NCI-H748 (cell line): ENCODE data around the gene MFAP3.
A peak's percentile ranks its signal among the peaks of the same experiment; 100 is the strongest.
"Not testable (repeated sequence)": the region's sequence is repeated elsewhere in the genome, so short reads cannot be mapped to it uniquely, and the experiment has no call there.

Experiments
- DNase-seq: peaks from one replicate; lab custom pipeline; 2025; ENCODE audit not compliant: unreplicated experiment; lab: John Stamatoyannopoulos, UW

MFAP3 gene

DNA sequence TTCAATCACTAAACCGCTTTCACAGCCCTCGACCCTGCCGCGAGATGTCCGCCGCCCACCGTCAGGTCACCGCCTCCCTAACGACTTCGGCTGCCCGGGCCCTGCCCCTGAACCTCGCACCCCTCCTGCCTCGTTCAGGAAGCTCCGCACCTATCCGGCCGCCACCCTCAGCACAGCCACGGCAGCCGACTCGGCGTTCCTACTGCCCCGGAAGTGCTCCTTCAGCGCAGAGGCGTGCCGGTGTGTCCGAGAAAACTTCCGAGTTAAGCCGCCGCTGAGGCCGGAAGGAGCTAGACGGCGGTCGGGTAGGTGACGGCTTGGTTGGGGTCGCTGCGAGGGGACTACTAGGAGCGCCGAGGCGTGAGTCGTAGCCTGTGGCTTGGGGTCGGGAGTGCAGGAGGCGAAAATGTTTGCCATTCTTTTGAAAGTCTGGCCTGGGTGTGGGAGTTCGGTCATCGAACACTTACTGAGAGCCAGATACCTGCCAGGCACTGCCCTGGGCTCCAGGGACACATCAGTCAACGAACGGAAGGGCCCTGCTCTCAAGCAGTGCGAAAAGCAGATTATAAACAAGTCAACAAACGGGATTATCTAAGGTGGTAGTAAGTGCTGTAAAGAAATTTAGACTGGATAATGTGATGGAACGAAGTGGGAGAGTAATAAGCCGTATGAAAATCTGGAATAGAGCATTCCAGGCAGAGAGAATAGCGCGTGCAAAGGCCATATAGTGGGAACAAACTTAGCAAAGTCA, at the start of gene MFAP3, which contains the start of gene FAM114A2:
TSS of gene MFAP3 (plus strand) at position 261 of the 751 bp plus-strand sequence. CDS start 10,756 bp downstream, outside the sequence.
TSS of gene FAM114A2 (minus strand) at position 204 of the 751 bp plus-strand sequence. CDS start 3,957 bp downstream, outside the sequence.
- peak; percentile 91 for DNase-seq

DNA sequence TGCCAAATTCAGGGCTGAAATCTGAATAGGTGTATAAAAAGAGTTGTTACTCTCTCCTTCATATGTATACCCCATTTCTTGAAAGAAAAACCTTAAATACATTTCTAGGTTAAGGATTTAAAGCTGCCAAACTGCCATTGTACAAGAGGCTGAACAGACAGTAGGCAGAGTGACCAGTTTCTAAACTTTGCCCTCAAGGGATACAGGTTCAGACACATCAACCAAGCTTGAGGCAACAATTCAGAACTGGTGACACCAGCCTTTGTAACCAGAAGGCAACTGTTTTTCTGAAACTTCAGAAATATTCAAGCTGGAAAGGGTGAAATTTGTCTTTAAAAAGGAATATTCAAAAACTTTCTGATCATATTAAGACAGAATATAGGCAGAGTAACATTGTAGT, 47.6 kb upstream of the MFAP3 start:
- DNase-seq: no peak

DNA sequence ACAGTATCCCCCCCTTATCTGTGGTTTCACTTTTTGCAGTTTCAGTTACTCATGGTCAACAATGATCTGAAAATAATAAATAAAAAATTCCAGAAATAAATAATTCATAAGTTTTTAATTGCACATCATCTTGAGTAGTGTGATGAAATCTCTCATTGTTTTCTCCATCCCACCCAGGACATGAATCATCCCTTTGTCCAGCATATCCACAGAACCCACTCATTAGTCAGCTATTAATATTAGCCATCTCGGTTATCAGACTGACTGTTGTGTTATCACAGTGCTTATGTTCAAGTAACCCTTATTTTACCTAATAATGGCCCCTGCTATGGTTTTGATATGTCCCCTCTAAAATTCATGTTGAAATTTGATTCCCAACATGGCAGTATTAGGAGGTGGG, 40.8 kb upstream of the MFAP3 start:
- DNase-seq: no peak

DNA sequence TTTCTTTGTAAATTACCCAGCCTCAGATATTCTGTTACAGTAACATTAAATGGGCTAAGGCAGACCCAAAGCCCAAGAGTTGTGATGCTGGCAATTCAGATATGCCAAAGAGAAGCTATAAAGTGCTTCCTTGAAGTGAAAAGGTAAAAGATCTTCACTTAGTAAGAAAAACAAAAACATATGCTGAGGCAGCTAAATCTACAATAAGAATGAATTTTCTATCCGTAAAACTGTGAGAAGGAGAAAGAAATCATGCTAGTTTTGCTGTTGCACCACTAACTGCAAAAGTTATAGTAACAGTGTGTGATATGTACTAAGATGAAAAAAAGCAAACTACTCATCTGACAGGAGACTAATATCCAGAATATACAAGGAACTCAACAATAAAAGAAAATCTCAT, 40.0 kb upstream of the MFAP3 start:
- DNase-seq: no peak

DNA sequence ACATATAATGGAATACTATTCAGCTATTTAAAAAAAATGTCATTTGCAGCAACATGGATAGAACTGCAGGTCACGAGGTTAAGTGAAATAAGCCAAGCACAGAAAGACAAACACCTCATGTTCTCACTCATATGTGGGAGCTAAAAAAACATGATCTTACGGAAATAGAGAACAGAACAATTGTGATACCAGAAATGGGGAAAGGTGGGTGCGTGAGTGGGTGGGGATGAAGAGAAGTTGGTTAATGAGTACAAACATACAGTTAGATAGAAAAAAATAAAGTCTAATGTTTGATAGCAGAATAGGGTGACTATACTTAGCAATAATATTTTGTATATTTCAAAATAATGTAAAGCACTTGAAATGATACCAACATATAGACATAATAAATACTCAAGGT, 38.8 kb upstream of the MFAP3 start:
- DNase-seq: no peak

DNA sequence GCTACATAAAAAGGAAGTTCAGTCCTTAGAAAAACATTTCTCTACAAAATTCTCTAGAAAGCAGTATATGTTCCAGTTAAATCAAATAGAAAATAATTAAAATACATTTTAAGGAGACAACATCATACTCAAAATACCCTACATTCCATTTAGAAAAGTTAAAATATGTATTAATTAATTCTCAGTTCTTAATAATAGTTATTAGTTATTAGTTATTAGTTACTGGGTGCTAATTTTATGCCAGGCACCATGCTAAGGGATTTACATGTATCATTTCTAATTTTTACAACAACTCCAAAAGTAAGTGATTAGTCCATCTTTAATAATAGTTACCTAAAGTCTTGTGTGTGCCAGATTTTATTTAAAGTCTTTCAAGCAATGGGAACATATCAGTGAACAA, 38.1 kb upstream of the MFAP3 start:
- DNase-seq: no peak

DNA sequence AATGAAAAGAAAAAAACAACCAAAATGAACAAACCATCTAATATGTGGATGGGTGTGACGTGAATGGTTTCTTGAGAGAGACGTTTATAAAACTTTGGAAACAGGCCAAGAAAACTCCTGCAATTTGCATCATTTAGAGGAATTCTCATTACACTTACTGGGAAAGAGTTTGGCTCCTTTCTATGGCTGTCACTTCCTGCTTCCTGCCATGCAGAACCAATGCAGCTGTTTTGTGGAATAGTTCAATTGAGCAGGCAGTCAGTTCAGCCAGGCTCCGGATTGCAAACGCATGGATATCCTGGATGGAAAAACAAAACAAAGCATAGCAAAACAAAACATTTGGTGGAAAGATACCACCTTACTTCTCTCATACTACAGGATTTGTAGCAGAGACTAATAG, 36.7 kb upstream of the MFAP3 start:
- DNase-seq: no peak

DNA sequence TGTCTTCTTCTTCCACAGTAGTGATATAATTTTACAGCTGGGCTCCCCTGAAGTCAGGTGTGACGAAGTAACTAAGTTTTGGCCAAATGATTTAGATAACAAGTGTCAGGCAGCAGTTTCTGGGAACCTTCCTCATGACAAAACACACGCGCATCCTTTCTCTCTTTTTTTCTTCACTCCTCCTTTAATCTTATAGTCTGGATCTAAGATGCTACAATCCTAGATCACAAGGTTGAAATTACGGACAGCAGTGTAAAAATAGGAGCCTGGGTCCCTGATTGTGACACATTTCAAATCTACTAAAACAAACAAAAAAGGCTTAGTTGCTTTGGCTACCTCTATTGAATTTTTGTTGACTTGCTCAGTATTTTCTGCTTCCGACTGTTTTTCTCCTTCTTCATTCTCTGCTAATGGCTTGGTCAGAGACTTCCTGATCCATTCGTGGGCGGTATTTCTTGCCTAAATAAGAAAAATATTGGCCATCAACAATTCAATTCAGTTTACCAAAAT, 36.2 kb upstream of the MFAP3 start:
- DNase-seq: no peak

DNA sequence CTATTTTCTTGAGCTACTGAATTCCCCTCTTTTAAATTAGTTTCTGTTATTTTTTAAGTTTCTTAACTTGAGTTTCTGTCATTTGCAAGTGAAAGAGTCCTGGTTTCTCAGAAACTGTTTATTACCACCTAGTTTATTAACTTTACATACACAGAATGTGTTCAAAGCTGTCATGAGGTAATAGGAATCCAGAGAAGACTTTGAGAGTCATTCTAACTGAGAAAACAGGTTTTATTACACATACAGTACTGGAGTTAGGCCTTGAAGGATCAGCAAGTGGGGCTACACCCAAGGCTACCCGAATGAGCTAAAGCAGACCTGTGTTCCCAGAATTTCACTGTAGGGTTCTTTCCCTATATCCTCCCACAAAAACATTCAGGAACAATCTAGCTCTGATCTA, 33.1 kb upstream of the MFAP3 start:
- DNase-seq: no peak

DNA sequence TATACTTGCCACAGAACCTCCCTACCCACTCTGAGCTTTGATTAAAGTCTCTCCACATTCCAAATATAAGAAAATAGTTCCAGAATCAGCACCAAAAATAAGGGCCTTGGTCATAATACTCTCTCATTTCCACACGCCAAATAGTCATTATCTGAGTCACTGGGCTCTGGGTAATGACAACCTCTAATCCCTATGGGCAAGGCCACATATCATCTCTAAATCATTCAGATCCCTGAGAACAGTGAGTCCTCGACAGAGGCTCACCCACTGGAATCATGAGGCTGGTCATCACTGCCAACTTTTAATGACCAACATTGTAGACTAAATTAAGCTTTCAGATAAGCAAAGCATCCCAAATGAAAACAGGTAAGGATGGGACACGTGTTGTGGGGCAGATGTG, 28.1 kb upstream of the MFAP3 start:
- no peak for DNase-seq

DNA sequence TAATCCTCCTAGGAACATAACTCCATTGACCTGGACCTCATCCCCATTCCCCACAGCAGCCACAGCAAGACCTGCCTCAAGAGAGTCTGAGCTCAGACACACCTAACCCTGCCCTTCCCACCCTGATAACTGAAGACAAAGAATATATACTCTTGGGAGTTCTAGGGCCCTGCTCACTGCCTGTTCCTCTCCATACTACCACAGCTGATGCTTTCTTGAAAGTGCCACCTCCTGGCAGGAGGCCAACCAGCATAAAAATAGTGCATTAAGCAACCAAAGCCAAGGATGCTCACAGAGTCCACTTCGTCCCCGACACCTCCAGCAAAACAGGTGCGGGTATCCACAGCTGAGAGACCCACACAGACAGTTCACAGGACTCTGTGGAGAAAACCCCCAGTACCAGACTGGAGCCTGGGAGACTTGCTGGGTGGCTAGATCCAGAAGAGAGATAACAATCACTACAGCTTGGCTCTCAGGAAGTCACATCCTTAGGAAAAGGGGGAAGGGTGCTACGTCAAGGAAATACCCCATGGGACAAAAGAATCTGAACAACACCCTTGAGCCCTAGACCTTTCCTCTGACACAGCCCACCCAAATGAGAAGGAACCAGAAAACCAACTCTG, 23.6 kb upstream of the MFAP3 start:
- no peak for DNase-seq

DNA sequence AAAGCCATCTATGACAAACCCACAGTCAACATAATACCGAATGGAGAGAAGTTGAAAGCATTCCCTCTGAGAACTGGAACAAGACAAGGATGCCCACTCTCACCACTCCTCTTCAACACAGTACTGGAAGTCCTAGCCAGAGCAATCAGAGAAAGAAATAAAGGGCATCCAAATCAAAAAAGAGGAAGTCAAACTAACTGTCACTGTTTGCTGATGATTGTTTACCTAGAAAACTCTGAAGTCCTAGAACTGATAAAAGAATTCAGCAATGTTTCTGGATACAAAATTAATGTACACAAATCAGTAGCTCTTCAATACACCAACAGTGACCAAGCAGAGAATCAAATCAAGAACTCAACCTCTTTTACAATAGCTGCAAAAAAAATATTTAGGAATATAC, 19.8 kb upstream of the MFAP3 start:
- DNase-seq: not testable (repeated sequence)

DNA sequence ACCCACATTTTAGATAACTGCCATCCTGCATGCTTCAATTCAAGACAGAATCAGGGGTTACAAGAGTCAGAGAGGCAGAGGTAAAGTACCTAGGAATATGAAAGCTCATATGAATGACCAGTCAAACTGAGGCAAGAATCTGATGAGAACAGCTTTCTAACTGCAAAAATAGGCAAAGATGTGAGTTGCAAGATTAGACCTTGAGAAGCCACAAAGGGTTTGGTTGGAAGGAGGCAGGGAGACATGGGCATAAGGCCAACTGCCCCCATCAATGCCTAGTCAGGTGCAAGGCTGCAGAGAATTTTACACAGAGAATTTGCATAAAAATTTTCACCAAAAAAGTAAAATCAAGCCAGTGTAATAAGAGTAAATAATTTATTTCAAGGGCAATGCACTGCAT, 12.8 kb upstream of the MFAP3 start:
- DNase-seq: no peak

DNA sequence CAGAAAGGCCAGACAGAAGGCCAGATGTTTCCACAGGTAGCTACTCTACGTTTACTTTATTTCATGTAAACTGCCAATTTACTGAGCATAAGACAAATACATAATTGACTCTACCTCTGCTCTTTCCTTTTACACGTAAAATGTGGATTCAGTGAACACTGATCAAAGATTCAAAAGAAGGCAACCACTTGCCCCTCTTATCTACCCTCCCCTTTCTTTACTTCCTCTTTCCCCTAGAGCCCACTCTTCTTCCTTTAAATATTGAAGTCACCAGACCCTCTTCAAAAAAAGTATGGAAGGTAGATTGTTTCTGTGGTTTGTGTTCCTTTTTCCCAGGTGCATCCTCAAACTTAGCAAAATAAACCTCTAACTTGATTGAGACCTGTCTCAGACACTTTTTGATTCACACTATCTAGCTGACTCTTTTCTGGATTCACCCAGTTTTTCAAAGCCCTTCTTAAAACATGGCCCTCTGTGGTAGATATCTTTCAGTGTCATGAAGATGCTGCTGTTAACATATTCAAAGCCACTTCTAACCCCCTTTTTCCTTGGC, 6.8 kb upstream of the MFAP3 start:
- DNase-seq: no peak

DNA sequence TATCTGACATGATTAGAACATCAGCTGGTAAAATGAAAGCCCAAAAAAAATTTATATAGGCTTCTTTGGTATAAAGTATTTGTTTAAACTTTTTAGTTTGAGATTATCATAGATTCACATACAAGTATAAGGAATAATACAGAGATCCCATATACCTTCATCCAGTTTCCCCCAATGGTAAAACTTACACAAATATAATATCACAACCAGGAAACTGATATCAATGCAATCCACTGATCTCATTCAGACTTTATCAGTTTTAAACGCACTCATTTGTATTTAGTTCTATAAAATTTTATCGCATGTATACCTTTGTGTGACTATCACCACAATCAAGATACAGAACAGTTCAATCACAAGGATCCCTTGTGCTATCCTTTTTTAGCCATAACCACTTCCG, 3.8 kb upstream of the MFAP3 start:
- DNase-seq: no peak

DNA sequence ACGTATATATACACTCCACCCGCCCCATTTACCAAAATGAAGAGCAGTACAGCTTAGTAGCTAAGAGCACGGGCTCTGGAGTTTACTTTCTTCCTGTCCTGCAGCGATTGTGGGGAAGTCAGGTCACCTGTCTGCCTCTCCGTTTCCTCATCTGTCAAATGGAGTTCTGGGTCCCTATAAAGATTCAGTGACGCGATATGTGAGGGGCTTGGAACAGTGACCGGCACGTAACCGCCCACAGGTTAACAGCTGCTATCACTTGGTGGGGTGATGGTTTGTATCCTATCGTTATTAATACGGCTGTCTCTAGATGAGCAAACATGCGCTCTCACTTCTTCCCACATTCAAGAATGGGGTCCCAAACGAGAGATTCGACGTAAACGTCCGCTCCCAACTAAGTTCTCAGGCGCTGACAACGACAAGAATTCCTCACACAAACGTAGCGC, 483 bp upstream of the MFAP3 start:
- peak; percentile 66 for DNase-seq

DNA sequence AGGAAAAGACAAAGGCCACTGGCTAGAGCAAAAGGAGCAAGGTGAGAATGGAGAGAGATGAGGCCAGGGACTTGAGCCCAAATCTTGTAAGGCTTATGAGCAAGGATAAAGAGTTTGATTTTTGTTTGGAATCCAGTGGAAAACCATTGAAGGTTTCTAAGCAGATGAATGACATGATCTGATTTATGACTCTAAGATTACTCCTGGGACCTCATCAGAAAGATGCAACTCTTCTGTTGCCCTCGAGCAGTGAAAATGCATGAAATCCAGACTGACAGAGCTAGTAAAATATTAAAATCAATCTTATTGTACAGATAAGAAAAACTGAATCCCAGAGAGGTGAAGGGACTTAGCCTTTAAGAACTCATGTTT, 677 bp downstream of the MFAP3 start:
- no peak for DNase-seq

DNA sequence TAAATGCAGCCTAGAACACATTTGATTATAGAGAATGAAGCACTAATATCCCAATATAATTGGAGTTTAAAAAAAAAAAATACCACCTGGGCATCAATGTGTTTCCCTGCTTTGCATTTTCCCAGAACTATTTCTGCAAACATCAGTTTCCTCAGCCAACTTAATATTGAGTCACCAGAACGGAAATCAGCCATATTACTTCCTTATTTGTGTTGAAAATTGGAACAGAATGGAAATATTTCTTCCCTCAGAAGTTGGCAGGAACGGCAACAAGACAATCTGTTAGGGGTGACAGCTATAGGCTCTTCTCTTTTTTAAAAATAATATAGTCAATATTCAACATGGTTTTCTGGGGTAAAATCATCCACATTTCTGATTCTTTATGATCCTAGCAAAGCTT, 4.0 kb downstream of the MFAP3 start:
- no peak for DNase-seq

DNA sequence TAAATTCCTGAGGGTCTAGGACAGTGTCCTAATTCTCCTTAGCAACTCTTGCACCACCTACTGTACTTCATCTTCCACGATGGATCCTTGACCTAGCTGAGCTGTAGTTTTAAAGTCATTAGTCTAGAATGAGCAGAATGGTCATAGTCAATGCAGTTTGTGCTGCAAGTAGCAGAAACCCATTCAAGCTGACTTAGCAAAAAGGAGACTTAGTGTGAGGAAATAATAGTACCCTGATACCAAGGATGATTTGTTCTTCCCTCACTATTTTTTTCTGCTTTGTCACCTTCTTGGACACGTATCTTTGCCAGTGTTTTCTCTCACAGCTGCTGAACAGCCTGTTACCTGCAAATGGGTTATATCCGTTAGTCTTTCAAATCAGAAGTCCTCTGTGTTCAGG, 5.3 kb downstream of the MFAP3 start:
- DNase-seq: no peak

DNA sequence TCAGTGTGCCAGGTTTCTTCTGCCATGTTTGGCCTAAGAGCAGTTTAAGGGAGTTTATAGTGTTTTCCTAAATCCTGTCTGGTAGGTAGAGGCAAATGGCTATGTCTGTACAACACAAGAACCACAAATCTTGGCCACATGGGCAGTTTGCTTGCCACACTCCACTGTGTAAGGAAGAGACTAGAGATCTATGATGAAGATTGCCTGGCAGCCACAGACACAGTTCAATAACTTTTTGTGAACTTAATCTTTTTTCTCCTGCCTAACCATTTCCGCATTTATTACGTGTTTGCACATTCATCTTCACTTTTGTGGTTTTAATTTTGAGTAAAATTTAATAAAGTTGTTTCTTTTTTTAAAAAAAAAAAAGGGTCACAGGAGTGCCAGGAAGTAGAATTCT, 5.8 kb downstream of the MFAP3 start:
- no peak for DNase-seq

DNA sequence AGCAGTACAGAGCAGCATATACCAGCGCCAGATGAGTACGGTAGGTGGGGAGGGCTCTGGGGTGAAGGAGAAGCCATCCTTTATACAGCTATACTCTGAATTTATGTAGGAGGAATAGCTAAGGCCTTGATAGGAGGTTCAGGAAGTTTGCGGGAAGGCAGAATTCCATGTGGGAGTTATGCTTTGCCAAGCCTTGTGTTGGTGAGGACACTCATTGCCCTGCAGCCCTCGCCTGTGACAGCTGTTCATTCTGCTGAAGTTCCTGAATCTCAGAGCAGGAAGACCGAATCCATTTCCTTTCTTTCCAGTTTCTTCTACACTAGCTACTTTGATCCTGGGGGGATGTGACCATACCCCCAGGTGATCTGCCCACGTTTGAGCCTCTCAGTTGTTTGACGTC, 7.7 kb downstream of the MFAP3 start:
- DNase-seq: no peak

DNA sequence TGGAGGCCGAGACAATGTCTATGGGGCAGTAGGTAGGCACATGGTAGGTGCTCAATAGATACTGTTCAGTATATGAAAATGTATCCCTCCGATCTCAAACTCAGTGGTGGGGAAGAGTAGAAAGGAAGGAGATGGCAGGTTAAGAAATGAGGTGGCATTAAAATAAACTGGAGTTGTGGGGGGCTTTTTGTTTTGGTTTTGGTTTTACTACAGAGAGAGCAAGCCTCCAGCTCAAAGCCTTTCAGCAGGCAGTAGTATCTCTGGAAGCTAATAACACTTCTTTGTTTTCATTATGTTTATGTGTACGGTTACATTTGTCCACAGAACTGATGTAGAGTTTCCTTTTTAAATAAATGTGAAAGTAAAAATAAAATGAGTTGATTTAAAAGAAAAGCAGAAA, 8.6 kb downstream of the MFAP3 start:
- DNase-seq: no peak
